K562 (cell line): Measurements from ENCODE around the gene PEX6. TPM values are rescaled to one million over a fixed set of nuclear protein-coding genes. Genes with fewer than 3 reads are reported as not detected.

Source experiments
- ATAC-seq: fragments of 200-7000 bp; cut with Tn5 transposase; 3 replicates; pipeline ENCODE4 v1.9.1; 2020; ENCODE audit warnings: moderate library complexity
- BruUV-seq: library from RNA; stranded (reverse); fragments of 400-500 nt; replicated peaks from 2 replicates; lab custom pipeline; 2021; lab: Mats Ljungman, UMichigan
- CTCF ChIA-PET: fragments of 300-600 bp; formaldehyde crosslinking; extraction: SDS; loops from one replicate; lab custom pipeline; 2021; ENCODE audit warnings: low intra/inter-chr PET ratio; lab: Yijun Ruan, JAX
- POLR2A ChIA-PET: fragments of 300-600, 350-650 bp; sonication (Branson Sonifier 250); formaldehyde crosslinking; extraction: SDS; loops from one replicate; lab custom pipeline; 2021; ENCODE audit warnings: antibody characterized with exemption, inconsistent platforms; lab: Yijun Ruan, JAX
- DNase-seq, 4 experiments: peaks; one replicate each; pipeline versions ENCODE4 v3.0.0 to v3.0.0-alpha.2; 2011 to 2018; ENCODE audit warnings: low spot score in 3 of 4, mixed read lengths in 3 of 4; ENCODE audit errors: extremely low read depth in 1 of 4
- FAIRE-seq: peaks from 2 replicates; lab custom pipeline; 2011; peaks lifted over from hg19 to GRCh38; lab: Jason Lieb, UNC
- H2AFZ ChIP-seq: 2 replicates; pipeline ENCODE4 v1.6.0; 2011; ENCODE audit warnings: low read depth, low read length, control low read depth, inconsistent platforms
- H3K27ac ChIP-seq: fragments of 200-600 bp; 3 replicates; pipeline ENCODE4 v1.8.0; 2011; ENCODE audit warnings: low read depth, mild to moderate bottlenecking, control low read depth, inconsistent platforms, low read length, moderate library complexity, mixed read lengths; ENCODE audit errors: extremely low read depth
- H3K27me3 ChIP-seq, 2 experiments: fragments of 300-600 bp in 1 of 2; 2 replicates in 1 of 2; 3 replicates in 1 of 2; pipeline versions ENCODE4 v1.6.0 to v1.8.0; 2011; ENCODE audit warnings: inconsistent platforms in 2 of 2, low read length in 2 of 2, mild to moderate bottlenecking in 1 of 2, mixed read lengths in 1 of 2, moderate library complexity in 1 of 2; ENCODE audit not compliant: control insufficient read depth in 2 of 2, insufficient read depth in 2 of 2
- H3K36me3 ChIP-seq: fragments of 300-600 bp; 3 replicates; pipeline ENCODE4 v1.8.0; 2011; ENCODE audit warnings: mild to moderate bottlenecking, low read length, inconsistent platforms; ENCODE audit not compliant: control insufficient read depth, insufficient read depth
- H3K4me1 ChIP-seq, 2 experiments: fragments of 200-600 bp in 1 of 2; replicated peaks in 1 of 2; 2 replicates in 1 of 2; 3 replicates in 1 of 2; pipeline versions ENCODE4 v1.5.1 to v1.8.0; 2011; ENCODE audit warnings: inconsistent platforms in 2 of 2, low read length in 2 of 2, mild to moderate bottlenecking in 1 of 2, mixed read lengths in 1 of 2, moderate library complexity in 1 of 2; ENCODE audit not compliant: control insufficient read depth in 2 of 2, insufficient read depth in 2 of 2
- H3K4me2 ChIP-seq: 2 replicates; pipeline ENCODE4 v1.6.1; 2011; ENCODE audit warnings: low read length, control low read depth, inconsistent platforms, mixed read lengths; ENCODE audit not compliant: insufficient read depth
- H3K4me3 ChIP-seq: fragments of 200-600 bp; sonication (generic), shearing (Covaris generic); 2 replicates; pipeline ENCODE4 v1.5.1; 2016; ENCODE audit warnings: control low read depth, inconsistent platforms
- H3K79me2 ChIP-seq: fragments of 200-600 bp; 3 replicates; pipeline ENCODE4 v1.8.0; 2011; ENCODE audit warnings: low read length, inconsistent platforms; ENCODE audit not compliant: control insufficient read depth, insufficient read depth
- H3K9ac ChIP-seq, 2 experiments: 2 replicates each; pipeline versions ENCODE4 v1.6.0 to v1.6.1; 2011; ENCODE audit warnings: low read depth in 2 of 2, low read length in 2 of 2, control low read depth in 1 of 2, inconsistent platforms in 1 of 2, mild to moderate bottlenecking in 1 of 2, mixed read lengths in 1 of 2; ENCODE audit not compliant: insufficient read depth in 1 of 2
- H3K9me1 ChIP-seq: one replicate; pipeline ENCODE4 v1.6.0; 2011; ENCODE audit warnings: inconsistent platforms, mild to moderate bottlenecking, low read length, moderate library complexity; ENCODE audit not compliant: control insufficient read depth, insufficient read depth
- H3K9me3 ChIP-seq: replicated peaks from 2 replicates; pipeline ENCODE4 v1.5.1; 2011; ENCODE audit warnings: low read depth, low read length, inconsistent platforms; ENCODE audit not compliant: control insufficient read depth, insufficient read depth
- H4K20me1 ChIP-seq: replicated peaks from 2 replicates; pipeline ENCODE4 v1.6.1; 2011; ENCODE audit warnings: low read length, inconsistent platforms, mixed read lengths; ENCODE audit not compliant: control insufficient read depth, insufficient read depth
- CBFA2T2 ChIP-seq: fragments of 450-650 bp; conservative IDR thresholded peaks from 2 replicates; pipeline ENCODE4 v1.6.1; 2017; ENCODE audit warnings: mild to moderate bottlenecking
- CBFA2T3 ChIP-seq: fragments of 450-650 bp; IDR thresholded peaks from 2 replicates; pipeline ENCODE4 v1.6.1; 2017
- POU5F1 ChIP-seq: fragments of 150-350 bp; IDR thresholded peaks from 2 replicates; pipeline ENCODE4 v1.6.1; 2014; ENCODE audit warnings: borderline replicate concordance, low read length, low read depth, mild to moderate bottlenecking; ENCODE audit not compliant: partially characterized antibody
- TCF3 ChIP-seq: sonication (generic); formaldehyde crosslinking; IDR thresholded peaks from 2 replicates; pipeline ENCODE4 v1.4.0; 2020; ENCODE audit warnings: mild to moderate bottlenecking, missing genetic modification reagents
- ZKSCAN1 ChIP-seq: fragments of 150-350 bp; IDR thresholded peaks from 2 replicates; pipeline ENCODE4 v1.6.1; 2016; ENCODE audit warnings: low read depth, low read length
- WGBS: fragments of 100-300 bp; shearing (Covaris generic); methylation state at CpG from one replicate; pipeline ENCODE4 v1.1.6; 2016; ENCODE audit warnings: low coverage, mixed read lengths; ENCODE audit not compliant: insufficient coverage; ENCODE audit errors: missing lambda C conversion rate; 5-methylcytosine and 5-hydroxymethylcytosine counted together
- in situ Hi-C: fragments of 300-500 bp; cut with MboI; formaldehyde crosslinking; loops from 4 replicates; pipeline ENCODE4 v1.15.0; 2018; ENCODE audit warnings: inconsistent platforms, mixed read lengths
- intact Hi-C: fragments of 100-400 bp; cut with micrococcal nuclease; formaldehyde crosslinking; loops from 2 replicates; pipeline ENCODE4 v1.14.2; 2022
- polyA plus RNA-seq, 8 experiments: library from polyadenylated mRNA; depleted of rRNA in 4 of 8; stranded (reverse) in 5 of 8; unstranded in 3 of 8; fragments of >200 nt; fragmentation: Nextera tagmentation in 2 of 8; fragmentation: Illumina TruSeq in 1 of 8; extraction: Ambion mirVana in 2 of 8; extraction: Trizol in 1 of 8; gene quantifications; 2 replicates each; pipeline versions ENCODE4 v1.2.1 to v1.2.3, GENCODE V29; 2011 to 2014; ENCODE audit warnings: inconsistent platforms in 1 of 8, missing spikeins in 1 of 8
- total RNA-seq, 7 experiments: library from RNA; depleted of rRNA in 6 of 7; stranded (reverse); fragments of >200 nt in 6 of 7; fragmentation: Illumina TruSeq in 2 of 7; extraction: Trizol in 2 of 7; gene quantifications; 2 replicates each; pipeline versions ENCODE4 v1.2.1 to v1.2.3, GENCODE V29; 2011 to 2021; ENCODE audit warnings: low replicate concordance in 1 of 7
- TF ChIP-seq, protein P1 (sequence below): fragments of 450-650 bp; IDR thresholded peaks from 2 replicates; pipeline ENCODE4 v1.6.1; 2016; ENCODE audit warnings: antibody characterized with exemption
- TF ChIP-seq, protein P2 (sequence below): IDR thresholded peaks from 2 replicates; pipeline ENCODE4 v1.6.1; 2012; ENCODE audit warnings: low read depth, low read length, improper control_type of control experiment, borderline replicate concordance
- TF ChIP-seq, protein P3 (sequence below): fragments of 250-450 bp; sonication (Bioruptor Pico); IDR thresholded peaks from 2 replicates; pipeline ENCODE4 v1.6.1; 2021; ENCODE audit warnings: mild to moderate bottlenecking

Gene PEX6
- total and polyA plus RNA-seq, 9 of the 15 experiments (the other 6 are each of a cell fraction or from before 2014, with no cell fraction given), result 0.17 to 20.8 (median 6.9) TPM

DNA sequence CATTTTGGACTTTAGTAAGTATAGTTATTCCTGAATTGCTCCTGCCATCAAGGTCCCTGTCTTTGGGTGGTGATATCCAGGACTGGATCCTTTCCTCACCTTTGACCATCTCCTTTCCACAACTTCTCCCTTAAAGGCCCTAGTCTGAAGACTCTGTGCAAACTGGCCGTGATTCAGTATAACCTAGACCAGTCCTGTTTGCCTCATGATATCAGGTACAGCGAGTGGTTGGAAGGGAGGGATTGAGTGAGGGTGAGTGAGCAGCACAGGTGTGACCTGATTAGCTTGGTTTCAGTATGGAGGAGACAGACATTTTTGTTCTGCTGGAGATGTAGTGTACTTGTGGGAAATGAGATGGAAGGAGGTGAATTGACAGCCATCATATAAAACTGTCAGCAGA, 40.2 kb upstream of the PEX6 start:
- Histone ChIP-seq H3K9me1 (no peaks in the 10 kb centered on the region), H3K9ac (peak overlapping the region; percentile 8 to 62; a peak in 2 of 4 replicates), H3K4me3 (no peak overlapping the region), H3K27ac (peak overlapping the region; percentile 35; the same call in 1 of the 3 replicates), H4K20me1 (0 out of 2 replicates have a peak, but pooled peaks cover 4% of the 10 kb centered on the region), H3K9me3 (no peaks in the 10 kb centered on the region), H3K36me3 (peaks cover 65% of the 10 kb centered on the region), H3K4me2 (no peak overlapping the region), H3K79me2 (peaks cover 66% of the 10 kb centered on the region), H2AFZ (no peak overlapping the region), H3K4me1 (peaks cover 43 to 45% of the 10 kb centered on the region in 2 experiments), H3K27me3 (no peaks in the 10 kb centered on the region)
- intact Hi-C loops, result no loop called here
- ATAC-seq (no peak), DNase-seq (peak in 1 of 4 experiments; percentile 30), FAIRE-seq (peak; percentile 66)
- TF ChIP-seq ZKSCAN1 (no peak), CBFA2T2 (peak; percentile 14; the same call in 1 of the 2 replicates), POU5F1 (no peak), TCF3 (CRISPR knock-in tag) (0 out of 2 replicates have a peak, but pooled peaks have one; percentile 16), CBFA2T3 (peak; percentile 63)
- TF ChIP-seq, protein P1, sequence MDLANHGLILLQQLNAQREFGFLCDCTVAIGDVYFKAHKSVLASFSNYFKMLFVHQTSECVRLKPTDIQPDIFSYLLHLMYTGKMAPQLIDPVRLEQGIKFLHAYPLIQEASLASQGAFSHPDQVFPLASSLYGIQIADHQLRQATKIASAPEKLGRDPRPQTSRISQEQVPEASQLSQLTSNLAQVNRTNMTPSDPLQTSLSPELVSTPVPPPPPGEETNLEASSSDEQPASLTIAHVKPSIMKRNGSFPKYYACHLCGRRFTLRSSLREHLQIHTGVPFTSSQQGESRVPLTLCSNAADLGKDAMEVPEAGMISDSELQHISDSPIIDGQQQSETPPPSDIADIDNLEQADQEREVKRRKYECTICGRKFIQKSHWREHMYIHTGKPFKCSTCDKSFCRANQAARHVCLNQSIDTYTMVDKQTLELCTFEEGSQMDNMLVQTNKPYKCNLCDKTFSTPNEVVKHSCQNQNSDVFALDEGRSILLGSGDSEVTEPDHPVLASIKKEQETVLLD, result no peak
- TF ChIP-seq, protein P2, sequence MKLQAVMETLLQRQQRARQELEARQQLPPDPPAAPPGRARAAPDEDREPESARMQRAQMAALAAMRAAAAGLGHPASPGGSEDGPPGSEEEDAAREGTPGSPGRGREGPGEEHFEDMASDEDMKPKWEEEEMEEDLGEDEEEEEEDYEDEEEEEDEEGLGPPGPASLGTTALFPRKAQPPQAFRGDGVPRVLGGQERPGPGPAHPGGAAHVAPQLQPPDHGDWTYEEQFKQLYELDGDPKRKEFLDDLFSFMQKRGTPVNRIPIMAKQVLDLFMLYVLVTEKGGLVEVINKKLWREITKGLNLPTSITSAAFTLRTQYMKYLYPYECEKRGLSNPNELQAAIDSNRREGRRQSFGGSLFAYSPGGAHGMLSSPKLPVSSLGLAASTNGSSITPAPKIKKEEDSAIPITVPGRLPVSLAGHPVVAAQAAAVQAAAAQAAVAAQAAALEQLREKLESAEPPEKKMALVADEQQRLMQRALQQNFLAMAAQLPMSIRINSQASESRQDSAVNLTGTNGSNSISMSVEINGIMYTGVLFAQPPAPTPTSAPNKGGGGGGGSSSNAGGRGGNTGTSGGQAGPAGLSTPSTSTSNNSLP, result no peak
- TF ChIP-seq, protein P3, sequence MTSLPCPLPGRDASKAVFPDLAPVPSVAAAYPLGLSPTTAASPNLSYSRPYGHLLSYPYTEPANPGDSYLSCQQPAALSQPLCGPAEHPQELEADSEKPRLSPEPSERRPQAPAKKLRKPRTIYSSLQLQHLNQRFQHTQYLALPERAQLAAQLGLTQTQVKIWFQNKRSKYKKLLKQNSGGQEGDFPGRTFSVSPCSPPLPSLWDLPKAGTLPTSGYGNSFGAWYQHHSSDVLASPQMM (CRISPR knock-in tag), result no peak
- ChIA-PET POLR2A (interaction anchor here (1.4 kb wide), 1 partner anchor 29 kb away, joined by 3 read pairs; no protein-coding TSS in a partner anchor), CTCF (no interaction called here)
- 37% methylated on average over 2 of the region's 2 CpGs for WGBS
- in situ Hi-C loops, result no loop called here
- BruUV-seq, result no TSS peak
